Adrenal gland (tissue), 12 donors: ENCODE results near the gene TOLLIP. TPM values are rescaled to one million over a fixed set of nuclear protein-coding genes. Genes with fewer than 3 reads are reported as not detected.

Experiments used
- DNase-seq, 7 donors: peaks; one replicate each; pipeline ENCODE4 v3.0.0-alpha.2; 2019 to 2020
- H3K27ac ChIP-seq, 5 donors: fragments of 200-600 bp; sonication (generic) in 4 of 5; 1 replicate in 3 of 5; 2 replicates in 2 of 5; pipeline versions ENCODE4 v1.5.1 to v1.8.0; 2016 to 2020; ENCODE audit warnings: mild to moderate bottlenecking in 1 of 5
- H3K27me3 ChIP-seq: fragments of 200-600 bp; 2 replicates; pipeline ENCODE4 v1.8.0; 2021
- H3K36me3 ChIP-seq, 2 donors: fragments of 200-600 bp; replicated peaks in 1 of 2; 1 replicate in 1 of 2; 2 replicates in 1 of 2; pipeline versions ENCODE4 v1.5.1 to v1.8.0; 2018 to 2022
- H3K4me1 ChIP-seq, 2 donors: fragments of 200-600 bp; replicated peaks in 1 of 2; 1 replicate in 1 of 2; 2 replicates in 1 of 2; pipeline versions ENCODE4 v1.5.1 to v1.8.0; 2018 to 2021
- H3K4me3 ChIP-seq, 4 donors: fragments of 200-600 bp; sonication (generic) in 3 of 4; one replicate each; pipeline ENCODE4 v1.5.1; 2016 to 2018
- H3K9me3 ChIP-seq, 3 donors: fragments of 200-600 bp; sonication (generic) in 1 of 3; replicated peaks in 1 of 3; 1 replicate in 2 of 3; 2 replicates in 1 of 3; pipeline versions ENCODE4 v1.5.1 to v1.8.0; 2016 to 2021
- POLR2A ChIP-seq, 2 donors: fragments of 450-650 bp; IDR thresholded peaks; one replicate each; pipeline ENCODE4 v1.6.1; 2017; ENCODE audit warnings: antibody characterized with exemption in 2 of 2, mild to moderate bottlenecking in 2 of 2, moderate library complexity in 1 of 2
- WGBS, 4 donors: extraction: QIAGEN DNeasy Blood & Tissue Kit in 2 of 4; methylation state at CpG; one replicate each; pipeline versions ENCODE4 v1.1.5 to v1.1.7; 2013 to 2017; 5-methylcytosine and 5-hydroxymethylcytosine counted together
- intact Hi-C, 2 donors: fragments of 100-400 bp; cut with DNase I; formaldehyde crosslinking; loops; one replicate each; pipeline versions ENCODE4 v1.14.1 to v1.15.0; 2022 to 2023
- polyA plus RNA-seq, 3 donors: library from polyadenylated mRNA; stranded (reverse); fragments of 200-250 nt in 2 of 3; fragments of 350-450 nt in 1 of 3; fragmentation: Illumina TruSeq in 1 of 3; extraction: RNeasy Lipid Tissue Mini Kit (QIAGEN cat#74804) in 1 of 3; gene quantifications; one replicate each; pipeline ENCODE4 v1.2.3, GENCODE V29; 2013 to 2014
- total RNA-seq, 9 donors: library from RNA; depleted of rRNA in 4 of 9; stranded (reverse); fragments of >200 nt in 4 of 9; fragments of 120-200 nt in 1 of 9; fragmentation: NEBNext Ultra II Directional in 1 of 9; extraction: Animal tissue kit (Norgen Biotek cat#: 25700) in 1 of 9; gene quantifications; one replicate each; pipeline versions ENCODE4 v1.1.0 to v1.2.4, GENCODE V29; 2013 to 2023
- TF ChIP-seq, protein P1 (sequence below), 6 experiments: fragments of 450-650 bp in 4 of 6; fragments of 200-600 bp in 2 of 6; sonication (generic) in 1 of 6; IDR thresholded peaks; 1 replicate in 5 of 6; 2 replicates in 1 of 6; pipeline versions ENCODE4 v1.5.1 to v1.8.0; 2016 to 2021; ENCODE audit warnings: antibody characterized with exemption in 6 of 6, mild to moderate bottlenecking in 2 of 6, moderate library complexity in 1 of 6
- donor health status: healthy with polysubstance abuse.
- donor health status: Bipolar disorder and iron deficiency.
- donor health status: DM: yes; HTN: yes; CAD: no.
- donor health status: DM: no; HTN: no; CAD: no.
- donor health status: DM: no; HTN: no; CAD: no.
- donor health status: DM: yes; HTN: yes; CAD: no.

Gene TOLLIP
- total and polyA plus RNA-seq, 12 donors: 18.9 to 84.1 (median 66.3) TPM

DNA sequence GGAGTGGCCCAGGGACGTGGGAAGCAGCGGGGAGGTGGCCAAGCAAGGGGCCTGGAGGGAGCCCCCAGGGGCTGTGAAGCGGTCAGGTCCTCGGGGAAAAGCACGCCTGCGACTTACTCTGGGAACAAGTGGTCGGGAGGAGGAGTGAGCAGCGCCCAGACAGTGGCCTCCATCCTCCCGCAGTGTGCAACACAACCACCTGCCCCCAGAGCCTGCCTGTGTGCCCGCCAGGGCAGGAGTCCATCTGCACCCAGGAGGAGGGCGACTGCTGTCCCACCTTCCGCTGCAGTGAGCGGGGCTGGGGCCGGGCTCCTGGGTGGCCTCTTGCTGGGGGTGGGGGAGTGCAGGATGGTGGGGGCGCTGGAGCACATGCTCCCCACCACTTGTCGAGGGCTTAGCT lies 51.5 kb downstream of the TOLLIP start:
- Histone ChIP-seq H3K36me3 (no peaks in the 10 kb centered on the region), H3K27me3 (no peaks in the 10 kb centered on the region), H3K27ac (no peak overlapping the region), H3K9me3 (no peaks in the 10 kb centered on the region), H3K4me3 (no peak overlapping the region), H3K4me1 (peaks cover 7 to 8% of the 10 kb centered on the region in 2 donors)
- TF ChIP-seq POLR2A (IDR thresholded peaks at IDR 0.05): no peak
- intact Hi-C loops: no loop called here
- DNase-seq: no peak
- 70 to 88% (median 85%) methylated on average over 5 to 16 of the region's 16 CpGs for WGBS, 4 donors

DNA sequence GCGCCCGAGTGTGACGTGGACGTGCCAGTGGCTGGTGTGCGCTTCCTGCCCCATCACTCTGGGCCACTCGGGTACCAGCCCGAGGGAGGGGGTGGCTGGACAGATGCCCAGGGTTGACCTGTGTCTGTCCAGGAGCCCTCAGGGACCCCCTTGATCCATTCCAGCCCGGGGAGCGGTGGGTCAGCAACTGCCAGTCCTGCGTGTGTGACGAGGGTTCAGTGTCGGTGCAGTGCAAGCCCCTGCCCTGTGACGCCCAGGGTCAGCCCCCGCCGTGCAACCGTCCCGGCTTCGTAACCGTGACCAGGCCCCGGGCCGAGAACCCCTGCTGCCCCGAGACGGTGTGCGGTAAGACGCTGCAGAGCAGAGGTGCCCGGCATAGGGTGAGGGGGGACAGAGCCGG lies 52.1 kb downstream of the TOLLIP start:
- TF ChIP-seq, protein P1, sequence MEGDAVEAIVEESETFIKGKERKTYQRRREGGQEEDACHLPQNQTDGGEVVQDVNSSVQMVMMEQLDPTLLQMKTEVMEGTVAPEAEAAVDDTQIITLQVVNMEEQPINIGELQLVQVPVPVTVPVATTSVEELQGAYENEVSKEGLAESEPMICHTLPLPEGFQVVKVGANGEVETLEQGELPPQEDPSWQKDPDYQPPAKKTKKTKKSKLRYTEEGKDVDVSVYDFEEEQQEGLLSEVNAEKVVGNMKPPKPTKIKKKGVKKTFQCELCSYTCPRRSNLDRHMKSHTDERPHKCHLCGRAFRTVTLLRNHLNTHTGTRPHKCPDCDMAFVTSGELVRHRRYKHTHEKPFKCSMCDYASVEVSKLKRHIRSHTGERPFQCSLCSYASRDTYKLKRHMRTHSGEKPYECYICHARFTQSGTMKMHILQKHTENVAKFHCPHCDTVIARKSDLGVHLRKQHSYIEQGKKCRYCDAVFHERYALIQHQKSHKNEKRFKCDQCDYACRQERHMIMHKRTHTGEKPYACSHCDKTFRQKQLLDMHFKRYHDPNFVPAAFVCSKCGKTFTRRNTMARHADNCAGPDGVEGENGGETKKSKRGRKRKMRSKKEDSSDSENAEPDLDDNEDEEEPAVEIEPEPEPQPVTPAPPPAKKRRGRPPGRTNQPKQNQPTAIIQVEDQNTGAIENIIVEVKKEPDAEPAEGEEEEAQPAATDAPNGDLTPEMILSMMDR (IDR thresholded peaks at IDR 0.05): no peak
- no peak for TF ChIP-seq POLR2A (IDR thresholded peaks at IDR 0.05)
- H3K4me1 ChIP-seq: peaks cover 4 to 6% of the 10 kb centered on the region in 2 donors
- WGBS, 4 donors: 79 to 98% (median 85%) methylated on average over 8 to 27 of the region's 27 CpGs
- DNase-seq: no peak
- no peaks in the 10 kb centered on the region for H3K27me3 ChIP-seq
- H3K36me3 ChIP-seq: no peaks in the 10 kb centered on the region
- H3K9me3 ChIP-seq: no peaks in the 10 kb centered on the region
- intact Hi-C loops: no loop called here
- no peak overlapping the region for H3K4me3 ChIP-seq
- H3K27ac ChIP-seq: no peak overlapping the region

DNA sequence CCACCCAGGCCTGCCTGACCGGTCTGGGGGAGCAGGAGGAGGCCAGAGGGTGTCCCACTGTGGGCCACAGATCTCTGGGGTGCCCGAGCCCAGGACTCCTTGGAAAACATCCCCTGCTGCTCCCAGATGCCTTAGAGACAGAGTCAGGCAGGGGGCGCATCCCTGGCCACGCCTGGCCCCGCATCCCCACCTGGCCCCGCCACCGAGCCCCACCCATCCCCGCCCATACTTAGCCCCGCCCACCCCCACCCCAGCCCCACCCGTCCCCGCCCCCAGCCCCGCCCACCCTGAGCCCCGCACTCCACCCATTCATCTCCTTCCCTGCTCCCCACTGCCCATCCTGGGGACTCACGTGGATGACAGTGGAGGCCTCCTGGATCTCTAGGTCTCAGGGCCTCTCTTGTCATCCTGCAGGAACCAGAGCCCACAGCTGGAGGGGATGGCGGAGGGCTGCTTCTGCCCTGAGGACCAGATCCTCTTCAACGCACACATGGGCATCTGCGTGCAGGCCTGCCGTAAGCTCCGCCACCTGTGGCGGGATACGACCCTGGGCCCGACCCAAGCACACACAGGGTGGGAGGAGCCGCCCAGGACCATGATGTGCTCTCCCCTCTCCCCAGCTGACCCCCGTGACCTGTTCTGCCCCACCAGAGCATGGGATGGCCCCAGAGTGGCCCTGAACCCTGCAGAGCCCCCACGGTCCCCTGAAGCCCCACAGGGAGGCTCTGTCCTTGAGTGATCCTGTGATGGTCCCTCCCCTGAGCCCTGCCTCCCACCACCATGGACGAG lies 53.0 kb downstream of the TOLLIP start:
- WGBS, 4 donors: 47 to 80% (median 64%) methylated on average over 2 to 26 of the region's 26 CpGs
- H3K36me3 ChIP-seq: no peaks in the 10 kb centered on the region

DNA sequence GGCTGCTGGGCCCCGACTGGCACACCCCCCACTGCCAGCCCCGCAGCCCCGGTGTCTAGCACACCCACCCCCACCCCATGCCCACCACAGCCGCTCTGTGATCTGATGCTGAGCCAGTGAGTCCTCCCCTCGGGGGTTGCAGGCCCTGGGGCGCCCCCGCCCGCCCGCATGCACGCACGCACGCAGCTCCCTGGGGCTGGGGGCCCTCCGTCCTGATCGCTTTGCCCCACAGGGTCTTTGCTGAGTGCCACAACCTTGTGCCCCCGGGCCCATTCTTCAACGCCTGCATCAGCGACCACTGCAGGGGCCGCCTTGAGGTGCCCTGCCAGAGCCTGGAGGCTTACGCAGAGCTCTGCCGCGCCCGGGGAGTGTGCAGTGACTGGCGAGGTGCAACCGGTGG lies 54.3 kb downstream of the TOLLIP start:
- intact Hi-C loops: no loop called here
- WGBS, 4 donors: 71 to 72% methylated on average over 24 of the region's 24 CpGs; no CpG with 5 or more reads in 2 of the 4 donors
- Histone ChIP-seq H3K36me3 (no peaks in the 10 kb centered on the region), H3K9me3 (no peaks in the 10 kb centered on the region), H3K27ac (no peak overlapping the region), H3K4me1 (no peaks in the 10 kb centered on the region), H3K27me3 (no peaks in the 10 kb centered on the region), H3K4me3 (no peak overlapping the region)
- TF ChIP-seq, protein P1 (IDR thresholded peaks at IDR 0.05): no peak
- no peak for TF ChIP-seq POLR2A (IDR thresholded peaks at IDR 0.05)
- no peak for DNase-seq

More for the DNA sequence above, 53.0 kb downstream of the TOLLIP start:
- no peaks in the 10 kb centered on the region for H3K27me3 ChIP-seq
- H3K9me3 ChIP-seq: no peaks in the 10 kb centered on the region
- intact Hi-C loops: no loop called here
- TF ChIP-seq, protein P1 (IDR thresholded peaks at IDR 0.05): no peak
- no peak for TF ChIP-seq POLR2A (IDR thresholded peaks at IDR 0.05)
- DNase-seq: no peak
- no peaks in the 10 kb centered on the region for H3K4me1 ChIP-seq
- no peak overlapping the region for H3K27ac ChIP-seq
- H3K4me3 ChIP-seq: no peak overlapping the region

DNA sequence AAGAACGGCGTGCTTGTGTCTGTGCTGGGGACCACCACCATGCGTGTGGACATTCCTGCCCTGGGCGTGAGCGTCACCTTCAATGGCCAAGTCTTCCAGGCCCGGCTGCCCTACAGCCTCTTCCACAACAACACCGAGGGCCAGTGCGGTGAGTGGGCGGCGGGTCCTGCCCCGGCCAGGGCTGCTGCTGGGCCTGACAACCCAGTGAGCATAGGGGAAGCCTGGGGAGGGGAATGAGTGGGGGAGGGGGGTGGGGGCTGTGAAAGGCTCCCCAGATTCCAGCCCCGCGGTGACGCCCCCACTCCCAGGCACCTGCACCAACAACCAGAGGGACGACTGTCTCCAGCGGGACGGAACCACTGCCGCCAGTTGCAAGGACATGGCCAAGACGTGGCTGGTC lies 54.7 kb downstream of the TOLLIP start:
- Histone ChIP-seq H3K27ac (no peak overlapping the region), H3K4me3 (no peak overlapping the region), H3K36me3 (no peaks in the 10 kb centered on the region), H3K4me1 (no peaks in the 10 kb centered on the region), H3K9me3 (no peaks in the 10 kb centered on the region), H3K27me3 (no peaks in the 10 kb centered on the region)
- intact Hi-C loops: no loop called here
- WGBS, 4 donors: 40 to 87% (median 71%) methylated on average over 1 to 19 of the region's 19 CpGs
- DNase-seq: no peak
- TF ChIP-seq, protein P1 (IDR thresholded peaks at IDR 0.05): no peak
- TF ChIP-seq POLR2A (IDR thresholded peaks at IDR 0.05): no peak
